Endothelial cell of umbilical vein (primary cell): ENCODE measurements around the gene GNPTAB. TPM values are rescaled to one million over a fixed set of nuclear protein-coding genes. Genes with fewer than 3 reads are reported as not detected.

Experiments used
- BruUV-seq: library from RNA; stranded (reverse); fragments of 400-500 nt; replicated peaks from 2 replicates; lab custom pipeline; 2021; lab: Mats Ljungman, UMichigan
- CTCF ChIA-PET: fragments of 300-600, 350-600 bp; sonication (Branson Sonifier 250); formaldehyde crosslinking; loops from one replicate; lab custom pipeline; 2021; ENCODE audit warnings: antibody characterized with exemption, inconsistent platforms; lab: Charles Lee
- POLR2A ChIA-PET: fragments of 300-600, 350-600 bp; sonication (Branson Sonifier 250); formaldehyde crosslinking; loops from one replicate; lab custom pipeline; 2021; ENCODE audit warnings: antibody characterized with exemption, inconsistent platforms; lab: Charles Lee
- DNase-seq: peaks from one replicate; pipeline ENCODE4 v3.0.0-alpha.2; 2011; ENCODE audit warnings: low read depth, low spot score
- FAIRE-seq: peaks from 2 replicates; lab custom pipeline; 2011; peaks lifted over from hg19 to GRCh38; lab: Jason Lieb, UNC
- H2AFZ ChIP-seq: 2 replicates; pipeline ENCODE4 v1.6.0; 2012; ENCODE audit warnings: low read depth, low read length, control low read depth, inconsistent platforms
- H3K27ac ChIP-seq: 2 replicates; pipeline ENCODE4 v1.5.1; 2011; ENCODE audit warnings: low read depth, mild to moderate bottlenecking, control low read depth, low read length, moderate library complexity; ENCODE audit not compliant: insufficient read depth
- H3K27me3 ChIP-seq, 2 experiments: 2 replicates each; pipeline versions ENCODE4 v1.6.0 to v1.6.1; 2011; ENCODE audit warnings: low read length in 2 of 2, mixed read lengths in 1 of 2; ENCODE audit not compliant: control insufficient read depth in 2 of 2, insufficient read depth in 2 of 2
- H3K36me3 ChIP-seq, 2 experiments: 2 replicates in 1 of 2; 3 replicates in 1 of 2; pipeline ENCODE4 v1.5.1; 2011; ENCODE audit warnings: low read length in 2 of 2, mild to moderate bottlenecking in 1 of 2, moderate library complexity in 1 of 2; ENCODE audit not compliant: control insufficient read depth in 2 of 2, insufficient read depth in 2 of 2; ENCODE audit errors: extremely low read depth in 1 of 2
- H3K4me1 ChIP-seq: 3 replicates; pipeline ENCODE4 v1.5.1; 2011; ENCODE audit warnings: mild to moderate bottlenecking, low read length; ENCODE audit not compliant: control insufficient read depth, insufficient read depth; ENCODE audit errors: extremely low read depth
- H3K4me2 ChIP-seq: 2 replicates; pipeline ENCODE4 v1.6.1; 2011; ENCODE audit warnings: low read length, control low read depth, mixed read lengths; ENCODE audit not compliant: insufficient read depth
- H3K4me3 ChIP-seq, 3 experiments: fragments of 200-600 bp in 1 of 3; sonication (generic), shearing (Covaris generic) in 1 of 3; replicated peaks in 1 of 3; 2 replicates each; pipeline ENCODE4 v1.5.1; 2011 to 2016; ENCODE audit warnings: control low read depth in 3 of 3, low read length in 3 of 3, mild to moderate bottlenecking in 2 of 3, inconsistent platforms in 1 of 3, low read depth in 1 of 3, moderate library complexity in 1 of 3; ENCODE audit not compliant: insufficient read depth in 1 of 3
- H3K79me2 ChIP-seq: 2 replicates; pipeline ENCODE4 v1.6.0; 2012; ENCODE audit warnings: low read length, inconsistent platforms; ENCODE audit not compliant: control insufficient read depth, insufficient read depth
- H3K9ac ChIP-seq: replicated peaks from 2 replicates; pipeline ENCODE3; 2011; ENCODE audit warnings: low read length, control low read depth; ENCODE audit not compliant: insufficient read depth; ENCODE audit errors: extremely low read depth
- H3K9me1 ChIP-seq: replicated peaks from 3 replicates; pipeline ENCODE4 v1.6.0; 2011; ENCODE audit warnings: mild to moderate bottlenecking, low read length; ENCODE audit not compliant: control insufficient read depth, insufficient read depth; ENCODE audit errors: extremely low read depth
- H3K9me3 ChIP-seq: replicated peaks from 2 replicates; pipeline ENCODE4 v1.5.1; 2012; ENCODE audit warnings: low read length, inconsistent platforms; ENCODE audit not compliant: control insufficient read depth, insufficient read depth
- H4K20me1 ChIP-seq: replicated peaks from 2 replicates; pipeline ENCODE3; 2011; ENCODE audit warnings: mild to moderate bottlenecking, low read length; ENCODE audit not compliant: control insufficient read depth, insufficient read depth; ENCODE audit errors: extremely low read depth
- POLR2A ChIP-seq: IDR thresholded peaks from 2 replicates; pipeline ENCODE4 v1.6.1; 2012; ENCODE audit warnings: low read depth, mild to moderate bottlenecking, control low read depth, low read length
- dilution Hi-C: fragments of 300-500 bp; cut with MboI; formaldehyde crosslinking; loops from one replicate; pipeline ENCODE4 v1.15.0; 2019; ENCODE audit warnings: low sequenced_read_pairs; ENCODE audit not compliant: extremely low pct_ligation_motif_present
- intact Hi-C: fragments of 100-400 bp; cut with micrococcal nuclease; formaldehyde crosslinking; loops from one replicate; pipeline ENCODE4 v1.10.0; 2022
- polyA plus RNA-seq, 4 experiments: library from polyadenylated mRNA; depleted of rRNA in 3 of 4; stranded (reverse) in 3 of 4; unstranded in 1 of 4; fragments of >200 nt; gene quantifications; 2 replicates each; pipeline versions ENCODE4 v1.2.1 to v1.2.3, GENCODE V29; 2011 to 2012; ENCODE audit warnings: missing spikeins in 1 of 4
- total RNA-seq: library from RNA; stranded (reverse); gene quantifications from 2 replicates; pipeline ENCODE4 v1.2.3, GENCODE V29; 2021
- TF ChIP-seq, protein P1 (sequence below), 2 donors: IDR thresholded peaks; 1 replicate in 1 of 2; 2 replicates in 1 of 2; pipeline ENCODE4 v1.5.1; 2011; ENCODE audit warnings: low read length in 2 of 2, mild to moderate bottlenecking in 2 of 2, moderate library complexity in 2 of 2, control low read depth in 1 of 2, inconsistent platforms in 1 of 2, low read depth in 1 of 2; ENCODE audit not compliant: insufficient read depth in 1 of 2; ENCODE audit errors: extremely low read depth in 1 of 2

Gene GNPTAB
- total and polyA plus RNA-seq, 2 donors (not counting 3 experiments of a cell fraction or from before 2014, with no cell fraction given): 15.6 to 39.5 TPM

DNA sequence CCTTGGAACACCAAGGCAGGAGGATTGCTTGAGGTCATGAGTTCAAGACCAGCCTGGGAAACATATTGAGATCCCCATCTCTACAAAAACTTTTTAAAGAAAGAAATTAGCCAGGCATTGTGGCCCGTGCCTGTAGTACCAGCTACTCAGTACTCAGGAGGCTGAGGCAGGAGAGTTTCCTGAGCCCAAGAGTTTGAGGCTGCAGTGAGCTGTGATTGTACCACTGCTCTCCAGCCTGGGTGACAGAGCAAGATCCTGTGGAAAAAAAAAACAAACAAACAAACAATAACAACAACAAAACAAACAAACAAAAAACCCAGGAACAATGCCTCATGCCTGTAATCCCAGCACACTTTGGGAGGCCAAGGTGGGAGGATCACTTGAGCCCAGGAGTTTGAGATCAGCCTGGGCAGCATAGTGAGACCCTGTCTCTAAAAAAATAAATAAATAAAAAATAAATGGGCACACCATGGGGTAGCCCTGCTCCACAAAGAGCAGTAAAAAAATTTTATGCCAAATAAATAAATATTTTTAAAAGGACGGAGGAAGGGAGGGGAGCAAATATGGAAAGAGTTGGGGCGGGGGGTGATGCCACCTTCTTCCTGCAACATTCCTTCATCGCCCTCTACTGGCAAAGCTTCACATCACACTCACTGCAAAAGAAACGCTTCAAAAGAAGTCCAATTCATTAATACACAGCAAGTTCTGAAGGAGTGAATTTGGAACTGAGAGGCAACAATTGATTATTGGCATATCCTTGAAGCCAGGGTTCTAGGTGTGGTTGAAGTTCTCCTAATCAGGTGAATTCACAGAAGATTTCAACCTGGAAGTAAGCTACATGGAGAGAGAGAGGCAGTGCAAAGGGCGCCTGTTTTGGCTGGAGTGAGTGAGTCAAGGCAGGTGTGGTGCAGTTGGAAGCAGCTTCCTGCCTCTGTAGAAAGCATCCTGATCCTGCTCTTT is 8.8 kb upstream of the GNPTAB start:
- TF ChIP-seq, protein P1, sequence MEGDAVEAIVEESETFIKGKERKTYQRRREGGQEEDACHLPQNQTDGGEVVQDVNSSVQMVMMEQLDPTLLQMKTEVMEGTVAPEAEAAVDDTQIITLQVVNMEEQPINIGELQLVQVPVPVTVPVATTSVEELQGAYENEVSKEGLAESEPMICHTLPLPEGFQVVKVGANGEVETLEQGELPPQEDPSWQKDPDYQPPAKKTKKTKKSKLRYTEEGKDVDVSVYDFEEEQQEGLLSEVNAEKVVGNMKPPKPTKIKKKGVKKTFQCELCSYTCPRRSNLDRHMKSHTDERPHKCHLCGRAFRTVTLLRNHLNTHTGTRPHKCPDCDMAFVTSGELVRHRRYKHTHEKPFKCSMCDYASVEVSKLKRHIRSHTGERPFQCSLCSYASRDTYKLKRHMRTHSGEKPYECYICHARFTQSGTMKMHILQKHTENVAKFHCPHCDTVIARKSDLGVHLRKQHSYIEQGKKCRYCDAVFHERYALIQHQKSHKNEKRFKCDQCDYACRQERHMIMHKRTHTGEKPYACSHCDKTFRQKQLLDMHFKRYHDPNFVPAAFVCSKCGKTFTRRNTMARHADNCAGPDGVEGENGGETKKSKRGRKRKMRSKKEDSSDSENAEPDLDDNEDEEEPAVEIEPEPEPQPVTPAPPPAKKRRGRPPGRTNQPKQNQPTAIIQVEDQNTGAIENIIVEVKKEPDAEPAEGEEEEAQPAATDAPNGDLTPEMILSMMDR (IDR thresholded peaks at IDR 0.05; ENCODE audit: extremely low read depth in 1 of 2, insufficient read depth in 1 of 2, low read depth in 1 of 2, low read length in 2 of 2): peak; percentile 71 to 84
- no peak for TF ChIP-seq POLR2A
- H3K4me3 ChIP-seq: no peak overlapping the region
- H3K9ac ChIP-seq: no peak overlapping the region
- dilution Hi-C loops (no loop called here), intact Hi-C loops (loop anchor here (1.0 kb wide), 3 partner anchors 36 to 425 kb away; no protein-coding TSS in a partner anchor)
- DNase-seq (peak; percentile 73), FAIRE-seq (peak; percentile 38)
- peak overlapping the region; percentile 66 for H2AFZ ChIP-seq
- H3K4me2 ChIP-seq: no peak overlapping the region
- H3K79me2 ChIP-seq: no peaks in the 10 kb centered on the region
- ChIA-PET CTCF (interaction anchor here (0.7 to 9.8 kb wide), 30 partner anchors 9 to 1708 kb away, joined by 3 to 149 read pairs (median 6); partner anchors contain the start of genes ARL1, DRAM1 and GNPTAB), POLR2A (interaction anchor here (1.0 kb wide), 1 partner anchor 38 kb away, joined by 3 read pairs; the partner anchor contains the start of gene DRAM1)
- no TSS peak for BruUV-seq
- H3K36me3 ChIP-seq: no peaks in the 10 kb centered on the region
- H3K9me1 ChIP-seq: no peaks in the 10 kb centered on the region
- no peaks in the 10 kb centered on the region for H4K20me1 ChIP-seq
- H3K27ac ChIP-seq: no peak overlapping the region
- H3K4me1 ChIP-seq: no peaks in the 10 kb centered on the region
- H3K27me3 ChIP-seq: no peaks in the 10 kb centered on the region
- H3K9me3 ChIP-seq: no peaks in the 10 kb centered on the region
